GM08714 (cell line): ENCODE data around the gene SPTSSA.
"Not testable (repeated sequence)": the region's sequence is repeated elsewhere in the genome, so short reads cannot be mapped to it uniquely, and the experiment has no call there.

Experiments used
- H3K4me3 ChIP-seq: fragments of 200-500 bp; sonication (Bioruptor generic); 2 replicates; pipeline ENCODE4 v1.5.1; 2014; ENCODE audit warnings: mild to moderate bottlenecking, low read length, inconsistent platforms
- ZNF274 ChIP-seq: IDR thresholded peaks from 2 replicates; pipeline ENCODE4 v1.6.1; 2012; ENCODE audit warnings: mild to moderate bottlenecking, low read depth, low read length

SPTSSA gene

DNA sequence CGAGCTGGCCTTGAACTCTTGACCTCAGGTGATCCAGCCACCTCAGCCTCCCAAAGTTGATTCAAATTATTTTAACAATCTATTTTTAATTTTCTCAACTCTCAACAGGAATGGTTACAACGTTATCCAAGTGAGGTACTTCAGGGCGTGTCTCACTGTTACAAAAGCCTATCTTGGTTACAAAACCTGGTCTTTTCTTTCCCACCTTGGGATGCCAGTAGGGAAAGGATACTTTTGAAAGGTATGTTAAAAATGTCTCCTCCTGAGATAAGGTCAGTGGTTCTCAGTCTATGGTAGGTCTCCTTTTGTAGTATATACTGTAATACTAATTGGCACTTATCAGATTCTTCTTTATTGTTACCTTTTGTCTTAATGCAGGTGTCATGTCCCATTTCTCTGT is 4.9 kb downstream of the SPTSSA start:
- no peak for TF ChIP-seq ZNF274
- no peak overlapping the region for H3K4me3 ChIP-seq

DNA sequence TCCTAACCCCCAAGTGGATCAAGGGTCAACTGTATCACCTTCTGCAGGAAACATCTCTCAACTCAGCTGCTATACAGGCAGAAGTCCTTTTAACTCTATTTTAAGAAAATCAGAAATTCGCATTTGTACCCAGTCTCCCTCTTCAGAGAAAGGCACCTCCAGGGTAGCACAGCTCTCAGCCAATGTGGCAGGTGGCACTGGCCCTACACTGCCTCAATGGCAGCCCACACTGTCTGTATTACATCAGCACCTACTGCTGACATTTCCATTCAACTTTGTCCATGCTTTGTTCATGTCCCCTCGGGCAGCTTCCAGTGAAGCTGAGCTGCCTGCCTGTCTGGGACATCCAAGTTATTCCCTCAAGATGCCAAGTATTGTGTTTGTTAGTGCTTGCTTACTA is 8.8 kb downstream of the SPTSSA start:
- H3K4me3 ChIP-seq, result no peak overlapping the region
- TF ChIP-seq ZNF274, result no peak

DNA sequence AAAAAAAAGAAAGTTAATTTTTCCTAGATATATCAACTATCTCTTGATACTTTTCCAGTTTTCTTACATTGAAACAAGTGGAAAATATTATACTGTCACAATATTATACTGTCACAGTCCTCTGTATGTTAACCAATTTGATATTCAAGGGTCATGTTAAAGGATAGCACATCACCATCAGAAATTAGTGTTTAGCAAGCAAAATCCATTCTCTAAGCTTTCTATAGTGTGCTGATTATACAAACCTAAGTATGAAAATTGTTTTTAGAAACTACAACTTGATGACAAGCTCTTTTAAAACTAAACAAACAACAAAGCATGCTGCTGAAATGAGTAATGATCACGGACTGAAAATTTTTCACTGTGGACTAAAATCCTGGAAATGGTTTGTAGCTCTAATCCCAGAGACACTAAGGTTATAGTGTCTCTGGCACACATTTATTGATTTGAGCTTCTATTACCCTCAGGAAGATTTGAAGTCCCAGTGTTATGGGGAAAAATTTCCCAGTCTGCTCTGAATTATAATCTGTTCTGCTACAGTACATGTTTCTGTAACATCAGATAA is 9.7 kb downstream of the SPTSSA start:
- no peak overlapping the region for H3K4me3 ChIP-seq
- no peak for TF ChIP-seq ZNF274

DNA sequence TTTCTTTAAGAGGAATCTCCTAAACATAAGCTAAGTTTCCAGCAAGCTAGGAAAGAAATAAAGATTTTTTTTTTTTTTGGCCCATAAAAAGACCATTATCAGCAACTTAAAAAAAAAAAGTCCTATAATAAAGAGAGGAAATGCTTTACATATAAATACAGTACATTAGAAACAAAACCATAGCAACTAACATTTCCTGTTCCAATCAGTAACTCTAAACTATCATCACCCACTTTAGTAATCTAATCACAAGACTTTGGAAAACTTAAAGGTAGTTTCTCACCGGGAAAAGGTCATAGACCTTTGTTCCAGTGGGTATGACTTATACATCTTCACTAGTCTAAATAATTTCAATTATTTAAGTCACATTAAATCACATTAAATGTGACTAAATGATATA is 11.1 kb downstream of the SPTSSA start:
- no peak overlapping the region for H3K4me3 ChIP-seq
- TF ChIP-seq ZNF274, result no peak

DNA sequence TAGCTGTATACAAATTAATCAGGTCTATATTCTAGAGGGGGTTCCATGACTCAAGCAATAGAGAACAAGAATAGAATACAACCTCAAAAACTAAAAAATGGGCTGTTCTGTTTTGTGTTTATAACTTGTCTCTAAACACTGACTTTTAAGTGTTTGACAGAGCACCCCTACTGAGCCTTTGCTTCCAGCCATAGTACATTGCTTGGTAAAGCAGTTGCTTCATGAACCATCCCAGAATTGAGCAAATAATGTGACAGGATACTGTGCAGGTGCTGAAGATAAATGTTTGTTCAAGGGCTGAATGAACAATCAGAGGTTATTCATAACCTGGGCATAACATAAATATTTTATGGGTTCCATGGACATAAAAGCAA is 11.5 kb downstream of the SPTSSA start:
- H3K4me3 ChIP-seq, result no peak overlapping the region
- TF ChIP-seq ZNF274, result no peak

DNA sequence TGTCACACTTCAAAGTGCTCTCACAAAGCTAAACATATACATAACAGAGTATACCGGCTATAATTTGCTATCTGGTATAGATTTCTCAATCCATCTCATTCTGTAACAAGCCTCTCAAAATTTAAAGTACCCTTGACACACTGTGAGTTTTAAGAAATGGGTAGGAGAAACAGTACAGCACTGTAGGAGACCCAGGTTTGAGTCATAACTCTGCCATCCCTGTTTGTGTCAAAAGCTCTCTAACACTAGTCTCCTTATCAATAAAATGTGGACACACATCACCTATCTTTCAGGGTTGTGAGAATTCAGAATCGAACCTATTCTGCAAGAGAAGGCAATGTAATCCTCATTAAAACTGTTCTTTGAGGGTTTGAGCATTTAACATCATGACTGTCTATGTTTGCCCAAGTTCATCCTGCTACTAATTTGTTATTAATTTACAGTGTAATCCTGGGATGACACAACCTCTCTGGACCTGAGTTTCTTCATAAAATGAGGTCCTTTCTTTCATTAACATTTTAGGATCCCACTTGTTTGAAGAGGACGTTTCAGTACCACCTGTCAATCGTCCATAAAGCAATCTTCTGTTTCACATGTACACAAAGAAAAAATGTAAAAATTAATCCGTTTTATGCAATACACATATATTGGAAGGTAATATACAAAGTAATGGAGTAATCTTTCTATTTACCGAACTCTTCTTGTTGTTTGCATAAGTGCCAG is 12.1 kb downstream of the SPTSSA start:
- TF ChIP-seq ZNF274, result no peak
- H3K4me3 ChIP-seq, result no peak overlapping the region

DNA sequence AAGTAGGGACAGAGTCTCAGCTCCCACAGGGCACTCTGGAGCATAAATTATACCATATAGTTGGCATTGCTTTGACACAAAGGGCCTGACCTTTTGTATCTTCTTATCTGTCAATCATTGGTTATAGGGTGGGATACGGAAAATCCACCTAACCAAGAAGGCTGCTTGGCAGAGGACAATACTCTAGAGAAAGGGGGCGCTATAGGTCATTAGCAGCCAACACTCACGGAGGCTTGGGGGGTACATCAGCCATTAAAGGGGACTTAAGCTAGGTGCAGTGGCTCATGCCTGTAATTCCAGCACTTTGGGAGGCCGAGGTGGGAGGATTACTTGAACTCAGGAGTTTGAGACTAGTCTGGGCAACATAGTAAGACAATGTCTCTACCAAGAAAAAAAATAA is 22.9 kb downstream of the SPTSSA start:
- H3K4me3 ChIP-seq, result no peak overlapping the region
- TF ChIP-seq ZNF274, result no peak

DNA sequence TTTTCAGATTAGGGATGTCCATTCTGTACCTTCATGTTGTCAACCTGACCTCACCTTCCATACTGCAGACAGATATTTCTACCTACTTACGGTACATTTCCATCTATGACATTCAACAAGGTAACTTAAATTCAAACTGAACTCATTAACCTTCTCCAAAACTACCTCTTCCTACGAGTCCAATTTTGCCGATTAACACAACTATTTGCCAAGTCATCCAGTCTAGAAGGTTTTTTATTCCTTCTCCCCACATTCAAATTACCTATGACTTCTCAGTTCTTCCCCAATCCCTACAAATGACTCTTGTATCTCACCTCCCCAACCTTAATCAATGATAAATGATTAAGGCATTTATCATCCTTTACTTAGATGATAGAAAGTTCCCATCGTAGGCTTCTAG is 23.6 kb downstream of the SPTSSA start:
- TF ChIP-seq ZNF274, result no peak
- H3K4me3 ChIP-seq, result no peak overlapping the region

DNA sequence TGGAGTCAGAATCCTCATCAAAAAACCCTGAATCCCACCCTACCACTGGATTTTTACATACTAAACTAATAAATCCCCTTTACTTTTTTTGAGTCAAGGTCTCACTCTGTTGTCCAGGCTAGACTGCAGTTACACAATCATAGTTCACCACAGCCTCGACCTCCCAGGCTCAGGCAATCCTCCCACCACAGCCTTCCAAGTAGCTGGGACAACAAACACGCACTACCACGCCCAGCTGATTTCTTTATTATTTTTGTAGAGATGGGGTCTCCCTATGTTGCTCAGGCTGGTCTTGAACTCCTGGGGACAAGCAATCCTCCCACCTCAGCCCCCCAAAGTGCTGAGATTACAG is 24.3 kb downstream of the SPTSSA start:
- H3K4me3 ChIP-seq, result no peak overlapping the region
- TF ChIP-seq ZNF274, result no peak

DNA sequence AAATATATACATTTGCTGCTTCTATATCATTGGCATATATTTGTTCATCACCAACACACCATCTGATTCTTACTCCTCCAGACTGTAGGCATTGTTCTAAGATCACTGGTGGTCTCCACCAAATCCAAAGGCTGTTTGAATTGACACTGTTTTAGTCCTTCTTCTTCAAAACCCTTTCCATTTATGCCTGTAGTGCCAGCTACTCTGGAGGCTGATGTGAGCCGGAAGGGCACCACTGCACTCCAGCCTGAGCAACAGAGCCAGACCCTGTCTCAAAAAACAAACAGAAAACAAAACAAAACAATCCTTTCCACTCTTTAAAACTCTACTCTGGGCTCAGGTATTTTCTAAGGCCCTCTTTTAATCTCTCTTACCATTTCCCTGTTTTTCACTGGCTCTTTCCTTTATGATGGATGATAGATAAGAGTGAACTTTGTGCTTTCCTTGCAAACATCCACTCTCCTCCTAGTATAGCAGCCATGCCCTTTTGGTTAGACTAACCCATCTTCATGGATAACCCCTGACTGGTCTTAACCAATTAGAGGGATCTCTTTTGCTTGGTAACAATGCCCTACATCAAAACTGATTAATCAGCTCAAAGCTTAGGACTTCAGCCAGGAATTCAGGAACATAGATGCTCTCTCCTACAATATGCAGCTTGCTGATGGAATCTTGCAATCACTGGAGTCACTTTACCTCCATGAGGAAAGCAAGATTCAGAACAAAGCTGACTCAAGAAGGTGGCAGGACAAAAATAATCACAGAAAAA is 24.9 kb downstream of the SPTSSA start:
- H3K4me3 ChIP-seq, result no peak overlapping the region
- TF ChIP-seq ZNF274, result no peak

DNA sequence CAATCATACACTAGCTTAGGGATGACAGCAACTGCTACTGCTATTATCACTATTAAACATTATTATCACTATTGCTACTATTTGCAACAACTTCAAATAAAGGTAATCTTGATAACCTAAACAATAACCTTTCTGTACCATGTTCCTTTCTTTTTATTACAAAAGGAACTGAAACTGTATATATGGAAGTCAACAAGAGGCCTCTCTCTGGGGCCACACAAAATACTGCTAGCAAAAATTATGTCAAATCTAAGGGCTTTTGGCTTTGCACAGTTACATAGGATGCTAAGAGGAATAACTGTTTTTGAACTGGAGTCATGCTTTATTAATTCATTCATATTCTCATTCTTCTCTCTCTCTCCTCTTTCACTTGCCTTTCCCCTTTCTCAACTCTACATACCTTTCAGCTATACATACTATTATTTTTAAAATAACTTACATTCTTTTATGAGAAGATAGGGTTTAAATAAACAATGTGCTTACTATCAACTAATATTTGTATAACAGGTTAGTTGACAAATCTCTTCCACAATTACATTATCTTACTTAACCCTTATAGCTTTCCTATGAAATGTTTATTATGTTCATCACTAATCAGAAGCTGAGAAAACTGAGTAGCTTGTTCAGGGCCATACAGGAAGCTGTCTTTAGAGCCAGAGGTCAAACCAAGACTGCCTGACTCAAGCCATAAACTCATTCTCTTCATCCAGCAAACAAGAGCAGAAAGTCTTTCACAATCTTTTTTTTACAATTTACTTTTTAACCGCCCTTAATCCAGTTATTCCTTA is 25.7 kb downstream of the SPTSSA start:
- TF ChIP-seq ZNF274, result no peak

DNA sequence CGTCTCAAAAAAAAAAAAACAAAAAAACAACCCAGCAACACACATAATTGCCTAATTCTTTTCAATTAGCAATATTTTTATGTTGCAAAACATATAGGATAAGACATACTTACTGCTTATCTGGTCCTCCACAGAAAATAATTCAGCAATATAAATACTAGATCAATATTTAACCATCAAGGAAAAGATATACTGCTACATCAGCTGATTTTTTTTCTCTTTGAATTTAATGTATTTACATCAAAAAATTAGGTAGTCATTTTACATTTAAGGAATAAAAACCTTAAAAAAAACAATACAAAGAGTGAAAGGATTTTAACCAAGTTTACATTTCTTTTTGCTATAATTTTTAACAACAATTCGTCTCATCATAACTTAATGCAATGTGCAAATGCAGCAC is 28.1 kb downstream of the SPTSSA start:
- no peak for TF ChIP-seq ZNF274
- H3K4me3 ChIP-seq, result no peak overlapping the region

More for the DNA sequence above, 25.7 kb downstream of the SPTSSA start:
- no peak overlapping the region for H3K4me3 ChIP-seq

DNA sequence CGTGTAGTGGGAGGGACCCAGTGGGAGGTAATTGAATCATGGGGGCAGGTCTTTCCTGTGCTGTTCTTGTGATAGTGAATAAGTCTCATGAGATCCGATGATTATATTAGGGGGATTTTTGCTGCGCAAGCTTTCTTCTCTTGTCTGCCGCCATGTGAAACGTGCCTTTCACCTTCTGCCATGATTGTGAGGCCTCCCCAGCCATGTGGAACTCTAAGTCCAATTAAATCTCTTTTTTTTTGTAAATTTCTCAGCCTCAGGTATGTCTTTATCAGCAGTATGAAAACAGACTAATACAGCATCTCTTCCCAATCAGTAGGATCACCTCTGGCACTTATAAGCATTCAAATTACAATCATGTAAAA is 34.0 kb downstream of the SPTSSA start:
- H3K4me3 ChIP-seq, result not testable (repeated sequence)
